Astrocyte (in vitro differentiated cells and primary cell): ENCODE measurements around the gene FAT1.

Source experiments
- EZH2 ChIP-seq: IDR thresholded peaks from 2 replicates; pipeline ENCODE4 v1.6.1; 2012; ENCODE audit warnings: mild to moderate bottlenecking, low read length, inconsistent platforms; ENCODE audit not compliant: insufficient read depth
- TF ChIP-seq, protein P1 (sequence below): IDR thresholded peaks from 2 replicates; pipeline ENCODE4 v1.5.1; 2011; ENCODE audit warnings: low read depth, mild to moderate bottlenecking, inconsistent platforms, low read length, moderate library complexity; ENCODE audit not compliant: insufficient read depth

DNA sequence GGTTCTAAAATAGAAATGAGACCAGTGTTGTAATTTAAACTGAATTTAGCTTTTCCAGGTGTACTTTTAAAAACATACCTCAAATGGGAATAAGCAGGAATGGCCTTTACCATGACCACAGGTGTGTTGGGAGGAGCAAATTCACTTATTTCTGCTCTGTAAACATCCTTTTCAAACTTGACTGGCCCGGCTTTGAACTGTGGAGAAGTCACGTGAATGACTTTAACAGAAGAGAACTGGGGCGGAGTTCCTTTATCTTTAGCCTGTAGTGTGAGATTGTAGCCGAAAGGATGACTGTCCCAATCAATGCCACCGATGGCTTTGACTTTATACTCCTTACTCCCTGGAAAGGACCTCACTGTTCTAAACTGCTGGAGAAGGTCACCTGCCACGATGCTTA is 15.1 kb downstream of the FAT1 start:
- TF ChIP-seq EZH2: no peak
- TF ChIP-seq, protein P1, sequence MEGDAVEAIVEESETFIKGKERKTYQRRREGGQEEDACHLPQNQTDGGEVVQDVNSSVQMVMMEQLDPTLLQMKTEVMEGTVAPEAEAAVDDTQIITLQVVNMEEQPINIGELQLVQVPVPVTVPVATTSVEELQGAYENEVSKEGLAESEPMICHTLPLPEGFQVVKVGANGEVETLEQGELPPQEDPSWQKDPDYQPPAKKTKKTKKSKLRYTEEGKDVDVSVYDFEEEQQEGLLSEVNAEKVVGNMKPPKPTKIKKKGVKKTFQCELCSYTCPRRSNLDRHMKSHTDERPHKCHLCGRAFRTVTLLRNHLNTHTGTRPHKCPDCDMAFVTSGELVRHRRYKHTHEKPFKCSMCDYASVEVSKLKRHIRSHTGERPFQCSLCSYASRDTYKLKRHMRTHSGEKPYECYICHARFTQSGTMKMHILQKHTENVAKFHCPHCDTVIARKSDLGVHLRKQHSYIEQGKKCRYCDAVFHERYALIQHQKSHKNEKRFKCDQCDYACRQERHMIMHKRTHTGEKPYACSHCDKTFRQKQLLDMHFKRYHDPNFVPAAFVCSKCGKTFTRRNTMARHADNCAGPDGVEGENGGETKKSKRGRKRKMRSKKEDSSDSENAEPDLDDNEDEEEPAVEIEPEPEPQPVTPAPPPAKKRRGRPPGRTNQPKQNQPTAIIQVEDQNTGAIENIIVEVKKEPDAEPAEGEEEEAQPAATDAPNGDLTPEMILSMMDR: no peak
